ENCODE data around the gene SGCD.
A peak's percentile ranks its signal among the peaks of the same experiment; 100 is the strongest.

The SGCD gene

DNA sequence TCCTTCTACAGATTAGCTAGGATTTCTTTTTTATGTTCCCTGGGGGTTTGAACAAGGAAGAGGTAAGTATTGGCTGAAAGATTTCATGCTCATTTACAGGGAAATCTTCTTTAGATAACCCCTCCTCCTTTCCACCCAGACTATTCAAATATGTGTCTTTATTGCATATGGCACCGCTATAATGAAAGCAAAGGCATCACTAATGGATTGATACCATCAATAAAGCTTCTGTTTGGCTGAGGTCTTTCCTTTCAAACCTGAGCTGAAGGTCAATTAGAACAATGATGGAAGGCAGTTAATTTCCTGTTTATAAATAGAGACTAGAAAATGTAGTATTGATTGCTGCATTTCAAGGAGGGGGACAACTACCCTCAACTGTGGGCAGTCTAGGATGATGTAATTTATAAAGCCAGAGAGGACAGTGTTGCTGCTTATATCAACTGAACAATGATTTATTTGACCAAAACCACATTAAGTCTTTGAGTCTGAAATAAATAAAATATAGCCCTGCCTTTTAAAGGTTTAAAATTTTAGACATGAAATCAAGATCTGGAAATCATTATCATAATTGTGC is 132.9 kb downstream of the SGCD start:
- no peak for DNase-seq (ENCODE audit: low spot score)

DNA sequence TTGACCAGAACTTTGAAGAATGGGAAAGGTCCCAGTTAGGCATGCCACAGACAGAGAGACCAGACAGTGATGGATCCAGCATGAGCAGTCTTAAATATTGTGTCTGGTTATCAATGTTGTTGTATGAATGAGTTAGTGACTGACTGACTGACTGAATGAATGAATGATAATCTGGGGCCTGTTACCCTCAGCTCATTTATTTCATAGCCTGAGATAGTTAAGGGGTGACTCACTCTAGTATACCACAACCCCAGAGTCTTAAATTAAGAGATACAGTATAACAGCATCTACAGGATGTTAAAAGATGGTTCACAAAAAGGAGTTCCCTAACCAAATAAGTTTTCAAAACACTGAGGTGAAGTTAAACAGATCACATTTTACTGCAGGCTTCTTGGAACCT is 133.5 kb downstream of the SGCD start:
- DNase-seq (ENCODE audit: low spot score): no peak

DNA sequence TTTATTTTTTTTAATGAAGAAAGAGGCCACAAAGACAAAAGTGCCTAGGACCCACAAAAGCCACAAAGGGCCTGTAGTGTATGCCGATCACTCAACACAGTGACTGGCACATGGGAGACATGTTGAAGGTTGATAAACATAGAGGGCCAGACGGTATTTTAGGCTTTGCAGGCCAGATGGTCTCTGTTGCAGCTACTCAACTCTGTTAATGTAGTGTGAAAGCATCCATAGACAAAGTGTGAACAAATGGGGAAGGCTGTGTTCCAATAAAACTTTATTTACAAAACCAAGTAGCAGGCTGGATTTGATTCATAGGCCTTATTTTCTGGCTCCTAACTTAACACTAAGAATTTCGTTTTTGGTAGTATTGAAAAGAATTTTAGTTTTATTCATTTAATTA is 139.9 kb downstream of the SGCD start:
- DNase-seq (ENCODE audit: low spot score): no peak

DNA sequence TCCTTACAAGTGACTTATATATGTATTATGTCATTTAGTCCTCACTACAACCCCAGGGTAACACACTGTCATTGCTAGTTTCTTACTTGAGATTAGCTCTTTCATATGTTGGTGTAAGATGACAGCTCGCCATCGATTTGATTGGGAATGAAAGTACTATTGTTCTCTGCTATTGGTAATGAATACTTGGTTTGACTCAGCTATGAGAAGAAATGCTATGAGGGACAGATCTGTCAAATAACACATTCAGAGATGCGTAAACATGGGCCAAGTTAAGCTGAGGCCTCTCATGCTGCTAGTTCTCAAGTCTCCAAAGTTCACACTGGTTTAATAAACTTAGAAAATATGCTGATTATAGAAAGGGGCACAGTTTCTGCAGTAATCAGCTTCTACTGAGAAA is 142.7 kb downstream of the SGCD start:
- DNase-seq (ENCODE audit: low spot score): no peak

DNA sequence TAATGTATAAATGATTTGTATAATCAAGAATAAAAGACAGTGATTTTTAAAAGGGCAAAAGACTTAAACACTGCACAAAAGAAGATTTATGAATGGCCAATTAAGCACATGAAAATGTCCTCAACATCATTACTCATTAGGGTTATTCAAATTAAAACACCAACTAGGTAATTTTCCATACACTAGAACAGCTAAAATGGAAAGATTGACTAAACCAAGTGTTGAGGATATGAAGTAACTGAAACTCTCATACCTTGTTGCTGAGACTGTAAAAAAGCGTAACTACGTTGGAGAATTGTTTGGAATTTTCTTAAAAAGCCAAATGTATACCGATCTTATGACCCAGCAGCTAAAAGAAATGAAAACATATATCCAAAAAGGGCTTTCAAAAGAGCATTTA is 144.9 kb downstream of the SGCD start:
- DNase-seq (ENCODE audit: low spot score): no peak

DNA sequence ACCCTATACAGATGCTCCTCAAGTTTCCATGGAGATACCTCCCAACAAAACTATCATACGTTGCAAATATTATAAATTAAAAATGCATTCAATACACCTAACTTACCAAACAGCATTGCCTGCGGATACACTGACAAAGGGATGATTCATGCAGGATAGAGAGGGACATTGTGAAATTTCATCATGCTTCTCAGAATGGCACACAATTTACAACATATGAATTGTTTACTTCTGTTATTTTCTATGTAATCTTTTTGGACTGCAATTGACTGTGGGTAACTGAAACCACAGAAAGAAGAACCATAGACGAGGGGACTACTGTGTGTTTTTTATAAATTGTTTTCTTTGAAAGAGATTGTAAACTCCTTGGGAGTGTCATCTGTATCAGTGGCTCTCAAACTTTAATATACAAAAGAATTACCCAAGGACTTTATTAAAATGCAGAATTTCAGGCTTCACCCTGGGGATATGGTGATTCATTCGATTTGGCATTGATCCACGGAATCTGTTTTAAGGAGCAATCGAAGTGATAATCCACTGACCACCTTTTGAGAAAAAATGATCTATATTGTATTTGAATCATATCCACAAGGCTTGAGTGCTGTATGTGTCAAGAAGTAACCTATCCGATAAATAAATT is 146.4 kb downstream of the SGCD start:
- no peak for DNase-seq (ENCODE audit: low spot score)

DNA sequence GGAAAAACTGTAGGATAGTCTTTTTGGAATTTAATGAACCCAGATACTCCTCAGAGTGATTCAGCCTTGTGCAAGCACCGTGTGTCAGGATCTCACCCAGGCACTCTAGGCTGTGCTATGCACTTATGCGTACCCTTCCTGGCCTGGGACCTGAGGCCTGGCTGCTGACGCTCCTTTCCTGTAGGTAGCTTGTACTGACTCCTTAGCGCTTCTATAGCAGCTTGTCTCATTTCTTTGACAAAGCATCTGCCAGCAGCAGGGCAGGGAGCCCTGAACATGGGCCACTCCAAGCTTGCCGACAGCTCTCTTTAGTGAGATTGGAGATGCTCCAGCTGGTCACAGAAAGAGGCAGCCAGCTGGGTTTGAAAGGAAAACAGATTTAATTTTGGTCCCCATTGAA is 147.3 kb downstream of the SGCD start:
- no peak for DNase-seq (ENCODE audit: low spot score)

DNA sequence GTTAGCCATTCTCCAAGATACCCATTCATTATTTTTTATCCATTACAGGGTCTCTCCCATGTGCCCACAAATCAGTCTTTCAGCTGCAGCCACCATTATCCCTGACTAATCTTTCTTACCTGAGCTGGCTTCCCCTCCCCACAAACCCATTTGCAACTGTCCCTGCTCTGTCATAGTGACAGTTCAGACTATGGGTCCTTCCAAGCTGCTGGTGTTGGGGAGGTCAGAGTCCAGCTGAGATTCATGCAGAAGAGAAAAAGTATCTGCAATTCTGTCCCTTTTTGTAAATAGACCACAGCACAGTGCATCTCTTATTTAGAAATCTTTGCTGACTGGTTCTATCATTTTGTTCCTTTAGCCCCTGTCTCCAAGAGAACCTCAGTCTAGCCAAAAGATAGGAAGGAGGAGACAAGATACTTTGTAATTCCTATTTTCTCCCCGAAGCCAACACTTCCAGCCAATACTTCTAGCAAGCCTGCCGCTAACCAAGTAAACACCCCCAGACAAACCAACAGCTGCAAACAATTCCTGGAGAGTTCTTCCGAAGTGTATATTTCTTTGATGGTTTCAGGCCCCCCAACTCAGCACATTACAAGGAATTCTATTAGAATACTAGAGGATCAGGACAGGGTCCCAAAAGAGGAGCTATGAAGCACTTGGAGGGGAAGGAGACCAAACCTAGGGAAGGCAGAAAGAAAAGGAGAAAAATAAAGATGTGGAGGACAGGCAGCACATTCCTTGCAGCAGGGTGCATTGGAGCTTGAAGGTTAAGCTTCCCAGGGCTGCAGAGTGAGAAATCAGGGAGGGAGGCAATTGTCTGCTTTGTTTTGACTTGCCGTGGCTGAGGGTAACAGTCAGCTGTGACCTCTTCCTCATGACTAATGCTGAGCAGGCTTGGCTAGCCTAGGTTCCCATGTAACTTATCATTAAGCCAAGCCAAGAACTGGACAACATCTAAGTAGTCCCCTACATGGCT is 148.5 kb downstream of the SGCD start:
- peak; percentile 39 for DNase-seq (ENCODE audit: low spot score)

DNA sequence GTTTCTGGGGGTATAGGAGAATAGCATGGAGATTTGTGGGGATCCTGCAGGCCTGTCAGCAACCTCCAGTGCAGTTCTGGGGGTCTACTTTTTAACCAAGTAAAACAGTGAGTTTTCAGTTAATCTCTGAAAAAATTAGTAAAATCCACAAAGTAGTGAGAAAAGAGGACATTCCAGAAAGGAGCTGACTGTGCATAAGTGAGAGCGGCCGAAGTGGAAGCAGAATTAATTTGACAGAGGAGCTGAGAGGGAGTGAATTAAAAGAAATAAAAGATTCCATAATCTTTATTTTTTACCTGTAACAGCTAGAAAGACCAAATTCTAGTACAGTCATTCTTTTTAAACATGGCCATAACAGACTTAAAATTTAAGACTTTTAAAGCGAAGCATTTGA is 149.2 kb downstream of the SGCD start:
- no peak for DNase-seq (ENCODE audit: low spot score)

DNA sequence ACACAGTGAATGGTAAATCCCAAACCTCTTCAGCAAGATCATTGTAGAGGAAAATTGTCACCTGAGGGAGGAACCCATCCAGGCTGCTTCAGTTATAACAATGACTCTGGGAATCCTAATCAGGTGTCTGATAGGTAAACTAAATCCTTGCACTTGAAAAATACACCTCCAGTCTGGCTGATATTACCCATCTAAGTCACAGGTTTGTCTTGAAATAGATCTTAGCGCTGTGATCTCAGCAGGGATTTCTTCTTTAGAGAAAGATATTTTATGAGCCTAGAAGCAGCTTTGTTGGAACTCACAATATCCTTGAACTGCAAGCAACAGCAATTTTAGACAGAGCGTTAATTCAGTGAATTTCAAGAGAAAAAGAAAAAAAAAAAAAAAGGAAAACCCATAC is 149.7 kb downstream of the SGCD start:
- no peak for DNase-seq (ENCODE audit: low spot score)

DNA sequence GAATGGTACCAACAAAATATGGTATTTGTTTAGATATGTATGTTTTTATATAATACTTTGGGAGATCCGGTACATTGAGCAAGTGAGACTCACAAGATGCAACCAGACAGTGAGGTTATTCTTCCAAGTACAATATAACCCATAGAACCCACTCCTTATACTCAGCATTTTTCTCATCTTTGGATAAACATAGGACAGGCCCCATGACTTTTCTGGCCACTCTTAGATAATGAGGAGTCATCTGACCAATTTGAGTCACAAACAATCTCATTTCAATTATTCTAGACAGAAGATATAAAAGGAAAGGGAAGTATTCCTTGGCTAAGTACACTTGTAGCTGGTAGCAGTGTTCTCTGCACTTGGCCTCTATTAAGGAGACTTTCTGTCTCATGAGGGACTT is 150.2 kb downstream of the SGCD start:
- no peak for DNase-seq (ENCODE audit: low spot score)

DNA sequence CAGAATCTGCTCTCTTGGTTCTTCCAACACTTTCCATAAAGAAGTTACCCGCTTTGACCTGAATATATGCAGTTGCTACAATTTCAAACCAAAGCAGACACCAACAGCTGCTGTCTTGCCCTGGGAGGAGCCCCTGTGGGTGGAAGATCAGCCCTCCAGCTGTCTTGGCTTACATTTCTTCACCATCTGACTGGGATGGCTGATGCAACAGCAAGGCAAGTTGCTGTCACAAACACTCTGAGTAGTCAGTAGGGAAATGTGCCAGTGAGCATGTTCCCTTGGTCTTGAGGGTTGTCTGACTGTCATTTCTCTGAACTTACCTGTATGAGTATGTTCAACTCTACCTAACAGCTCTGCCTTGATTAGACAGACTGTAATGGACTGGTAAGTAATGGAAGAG is 152.9 kb downstream of the SGCD start:
- DNase-seq (ENCODE audit: low spot score): no peak

DNA sequence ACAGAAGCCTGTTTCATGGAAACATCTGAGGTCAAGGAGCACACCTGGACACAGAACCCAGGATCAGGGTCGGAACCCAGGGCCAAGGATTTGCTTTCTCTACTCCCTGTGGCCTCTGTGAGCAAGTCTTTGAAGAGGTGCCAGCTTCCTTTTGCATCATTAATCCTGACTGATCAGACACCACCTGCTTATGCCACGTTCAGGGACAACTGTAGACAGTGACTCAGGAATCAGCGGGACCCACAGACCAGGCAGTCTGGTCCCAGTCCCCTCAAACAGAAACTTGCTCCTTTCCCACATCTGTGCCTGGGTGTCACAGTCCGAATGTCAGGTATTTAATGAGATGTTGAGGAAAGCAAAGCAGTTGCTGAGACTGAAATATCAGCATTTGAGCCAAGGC is 154.8 kb downstream of the SGCD start:
- DNase-seq (ENCODE audit: low spot score): no peak

DNA sequence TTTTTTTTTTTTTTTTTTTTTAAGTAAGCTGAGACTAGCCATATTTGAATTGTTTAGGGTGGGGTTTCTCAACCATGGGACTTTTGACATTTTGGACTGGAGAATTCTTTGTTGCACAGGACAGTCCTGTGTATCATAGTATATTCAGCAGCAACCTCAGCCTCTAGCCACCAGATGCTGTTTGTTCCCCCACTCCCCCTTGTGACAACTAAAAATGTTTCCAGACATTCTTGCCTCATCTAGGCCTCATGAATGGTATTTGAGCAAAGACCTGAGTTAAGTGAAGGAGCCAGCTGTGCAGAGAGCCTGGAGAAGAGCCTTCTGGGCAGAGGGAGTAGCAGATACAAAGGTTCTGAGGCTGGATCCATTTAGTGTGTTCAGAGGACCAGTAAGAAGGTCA is 155.9 kb downstream of the SGCD start:
- no peak for DNase-seq (ENCODE audit: low spot score)

DNA sequence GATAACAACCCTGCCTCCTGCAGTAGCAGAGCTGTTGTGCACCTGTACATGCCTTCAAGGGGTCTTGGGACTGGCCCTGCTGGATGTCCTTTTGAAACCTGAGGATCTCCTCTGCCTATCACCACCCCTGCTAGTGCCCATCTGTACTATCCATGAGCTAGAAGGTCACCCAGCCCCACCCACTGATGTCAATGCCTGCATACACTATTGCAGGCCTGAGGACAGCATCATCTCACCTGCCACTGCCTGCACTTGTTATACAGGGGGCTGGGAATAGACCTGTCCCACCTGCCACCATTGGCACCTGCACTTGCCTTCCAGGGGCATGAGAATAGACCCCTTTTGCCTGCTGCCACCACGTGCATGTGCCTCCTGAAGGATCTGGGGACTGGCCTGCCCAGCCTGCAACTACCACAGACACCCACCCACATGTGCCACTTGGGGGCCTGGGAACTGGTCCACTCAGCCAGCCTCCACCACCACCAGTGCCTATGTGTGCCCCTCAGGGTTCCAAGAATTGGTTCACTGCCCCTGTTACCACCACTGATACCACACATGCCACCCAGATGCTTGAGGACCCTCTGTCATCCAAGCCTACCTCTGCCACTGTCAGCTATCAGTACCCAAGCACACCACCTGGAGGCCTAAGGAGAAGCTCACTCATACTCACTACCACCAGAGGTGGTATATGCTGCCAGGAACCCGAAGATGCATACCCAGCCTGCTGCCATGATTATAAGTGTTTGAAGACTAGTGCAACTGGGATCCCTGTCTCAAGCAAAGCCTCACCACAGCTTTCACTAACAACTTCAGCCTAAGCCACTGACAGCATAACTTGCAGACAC is 159.7 kb downstream of the SGCD start:
- no peak for DNase-seq (ENCODE audit: low spot score)

DNA sequence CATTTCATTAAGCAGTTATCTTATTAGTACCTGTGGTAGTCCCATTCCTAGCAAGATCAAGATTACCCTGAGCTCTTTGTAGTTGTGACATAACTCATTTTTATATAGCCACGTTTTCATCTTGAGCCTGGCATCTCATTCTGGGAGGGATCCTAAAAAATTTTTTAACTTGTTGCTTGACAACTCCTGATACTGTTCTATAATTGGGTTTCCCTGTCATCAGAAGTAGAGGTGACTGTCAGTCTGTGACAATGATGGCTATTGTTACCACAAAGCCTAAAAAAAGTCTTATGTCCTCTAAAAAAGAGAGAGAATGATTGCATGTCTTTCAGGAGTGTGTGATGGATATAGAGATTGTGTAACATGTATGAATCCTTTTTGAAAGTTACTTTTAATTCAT is 164.8 kb downstream of the SGCD start:
- no peak for DNase-seq (ENCODE audit: low spot score)

DNA sequence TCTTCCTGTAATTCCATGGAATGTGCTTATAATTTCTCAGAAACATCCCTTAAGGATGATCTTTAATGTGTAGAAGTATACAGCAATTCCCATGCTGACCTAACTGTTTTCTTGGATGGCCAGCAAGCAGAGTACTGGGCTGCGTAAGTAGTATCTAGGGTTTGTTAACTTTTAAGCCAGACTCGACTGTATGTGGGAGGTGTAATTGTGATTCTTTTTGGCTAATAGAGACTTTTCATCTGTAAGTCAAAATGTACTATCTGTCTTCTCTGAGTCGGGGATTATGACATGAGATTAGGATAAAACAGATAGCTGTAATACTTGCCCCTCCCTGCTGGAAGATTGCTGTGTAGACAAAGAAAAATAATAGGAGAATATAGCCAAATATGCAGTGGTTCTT is 169.3 kb downstream of the SGCD start:
- no peak for DNase-seq (ENCODE audit: low spot score)

DNA sequence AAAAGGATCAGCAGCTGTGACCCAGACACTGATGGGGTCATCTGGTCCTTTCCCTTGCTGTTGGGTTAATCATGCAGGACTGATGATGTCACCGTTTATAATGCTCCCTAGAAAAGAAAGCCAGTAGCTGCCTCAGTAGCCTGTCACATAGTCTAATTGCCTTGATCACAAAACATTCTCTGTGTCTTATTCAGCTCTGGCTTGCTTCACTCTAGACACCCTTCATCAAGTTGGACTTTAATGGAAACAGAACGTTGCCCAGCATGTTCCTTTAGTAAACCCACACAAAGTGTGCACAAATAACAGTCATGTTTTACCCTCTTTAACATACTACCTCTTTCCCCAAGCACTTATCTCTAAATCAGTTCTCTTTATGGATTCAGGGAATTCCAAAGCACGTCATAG is 170.8 kb downstream of the SGCD start:
- no peak for DNase-seq (ENCODE audit: low spot score)

DNA sequence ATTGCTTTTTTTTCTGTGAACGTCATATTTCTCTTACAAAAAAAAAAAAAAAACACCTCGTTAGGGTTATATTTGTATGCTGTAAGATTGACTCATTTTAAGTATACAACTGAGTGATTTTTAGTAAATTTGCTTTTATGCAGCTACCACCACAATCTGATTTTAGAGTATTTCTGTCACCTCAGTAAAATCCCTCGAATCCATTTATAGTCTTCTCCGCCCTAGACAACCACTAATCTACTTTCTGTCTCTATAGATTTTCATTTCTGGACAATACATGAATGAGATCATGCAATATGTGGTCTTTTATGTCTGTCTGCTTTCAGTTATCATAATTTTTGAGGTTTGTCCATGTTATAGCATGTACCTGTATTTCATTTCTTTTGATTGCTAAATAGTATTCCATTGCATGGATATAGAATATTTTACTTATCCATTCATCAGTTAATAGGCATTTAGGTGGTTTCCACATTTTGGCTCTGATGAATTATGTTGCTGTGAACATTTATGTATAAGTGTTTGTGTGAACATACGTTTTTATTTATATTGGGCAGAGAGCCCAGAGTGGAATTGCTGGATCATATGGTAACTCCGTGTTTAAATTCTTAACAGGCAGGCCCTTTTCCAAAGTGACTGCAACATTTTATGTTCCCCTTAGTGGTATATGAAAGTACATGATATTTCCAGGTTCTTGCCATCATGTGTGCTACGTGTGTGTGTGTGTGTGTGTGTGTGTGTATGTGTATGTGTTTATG is 171.4 kb downstream of the SGCD start:
- DNase-seq (ENCODE audit: low spot score): no peak

DNA sequence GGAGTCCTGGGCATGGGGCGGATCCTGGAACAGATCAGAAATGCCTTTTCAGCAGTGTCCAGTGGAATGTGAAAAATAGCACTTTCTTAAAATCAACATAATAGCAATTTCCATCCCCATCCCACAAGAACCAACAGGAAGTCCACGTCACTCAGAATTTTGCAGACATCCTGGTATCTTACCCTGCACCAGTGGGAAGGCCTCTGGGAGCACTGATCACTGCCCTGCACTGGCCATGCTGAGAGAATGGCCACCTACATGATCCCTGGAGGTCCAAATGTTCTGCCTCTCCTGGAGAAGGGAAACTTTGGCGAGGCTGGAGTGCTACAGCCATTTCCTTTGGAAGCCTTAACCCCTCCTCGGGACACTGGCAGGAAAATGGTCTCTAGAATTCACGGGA is 173.8 kb downstream of the SGCD start:
- no peak for DNase-seq (ENCODE audit: low spot score)

DNA sequence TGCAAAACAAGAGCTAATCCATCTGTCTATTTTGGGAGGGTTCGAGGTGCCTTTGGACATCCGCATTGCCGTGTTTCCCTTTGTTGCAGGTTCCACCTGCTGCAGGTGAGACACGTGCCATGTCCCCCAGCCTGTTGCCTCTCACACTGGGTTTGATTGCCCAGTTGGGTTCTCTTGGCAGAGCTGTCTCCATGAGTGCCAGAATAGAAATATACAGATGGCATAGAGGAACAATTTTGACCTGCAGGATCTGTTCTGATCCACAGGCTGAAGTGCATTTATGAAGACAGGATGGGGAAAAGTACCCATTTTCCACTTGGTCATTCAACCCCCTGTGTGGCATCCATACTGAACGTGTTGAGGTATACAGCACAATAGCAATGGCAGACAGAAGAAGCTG is 178.1 kb downstream of the SGCD start:
- DNase-seq (ENCODE audit: low spot score): no peak
